GM18505 (cell line): ENCODE measurements around the gene TXLNA.

Experiments
- ATAC-seq: cut with Tn5 transposase; IDR thresholded peaks from one replicate; pipeline ENCODE4 v1.9.1; 2021; ENCODE audit not compliant: unreplicated experiment
- POLR2A ChIP-seq: IDR thresholded peaks from 4 replicates; pipeline ENCODE4 v1.6.1; 2011; ENCODE audit warnings: borderline replicate concordance; ENCODE audit not compliant: insufficient read depth, insufficient read length; ENCODE audit errors: extremely low read depth

TXLNA gene

DNA sequence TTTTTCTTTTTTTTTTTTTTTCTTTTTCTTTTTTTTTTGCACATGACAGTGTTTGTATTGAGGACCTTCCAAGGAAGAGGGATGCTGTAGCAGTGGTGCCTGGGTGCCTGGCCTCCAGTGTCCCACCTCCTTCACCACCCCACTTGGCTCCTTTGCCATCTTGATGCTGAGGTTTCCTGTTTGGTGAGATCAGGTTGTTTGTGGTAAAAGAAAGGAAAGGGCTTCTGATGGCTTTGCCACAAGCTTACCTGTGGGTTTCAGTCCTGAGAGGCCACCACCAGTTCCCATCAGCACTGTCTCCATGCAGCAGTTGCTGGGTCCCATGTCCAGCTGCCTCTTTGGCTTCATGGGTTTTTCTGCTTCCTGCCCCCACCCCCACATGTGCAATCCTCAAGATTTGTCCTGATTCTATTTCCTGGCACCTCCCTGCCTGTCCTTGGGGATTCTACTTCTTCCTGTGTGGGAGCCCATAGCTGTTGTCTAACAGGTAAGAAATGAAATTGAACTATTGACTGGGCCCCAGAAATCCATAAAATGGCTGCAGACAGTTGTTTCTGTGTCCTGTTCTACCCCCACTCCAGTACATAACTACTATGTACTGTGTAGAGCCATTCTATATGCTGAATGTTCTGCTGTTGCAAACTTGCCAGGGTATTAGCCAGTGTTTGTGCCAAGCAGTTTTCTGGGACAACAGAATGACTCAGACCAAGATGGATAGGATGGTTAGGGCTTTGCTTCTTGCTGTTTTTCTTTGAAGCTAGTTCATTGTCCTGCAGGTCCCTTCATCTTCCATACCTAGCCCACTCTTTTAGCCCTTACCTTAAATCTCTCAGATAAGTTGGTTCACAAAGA is 16.7 kb downstream of the TXLNA start:
- TF ChIP-seq POLR2A = no peak
- ATAC-seq = no peak

DNA sequence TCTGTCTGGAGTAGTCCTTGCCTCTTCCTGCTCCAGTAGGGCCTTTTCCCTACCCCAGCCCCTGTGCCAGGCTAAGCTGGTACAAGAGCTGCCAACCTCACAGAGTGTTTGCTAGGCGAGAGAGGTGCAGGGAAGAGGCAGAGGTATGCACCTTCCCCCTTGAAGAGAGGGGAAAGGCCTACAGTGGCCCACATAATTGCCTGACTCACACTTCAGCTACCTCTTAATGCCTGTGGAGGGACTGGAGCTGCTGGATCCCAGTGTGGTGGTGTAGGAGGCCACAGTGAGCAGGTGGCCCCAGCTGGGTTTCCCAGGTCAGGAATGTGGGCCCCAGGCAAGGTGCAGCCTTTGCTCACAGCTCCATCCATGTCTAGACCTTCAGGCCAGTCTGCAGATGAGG is 17.6 kb downstream of the TXLNA start:
- ATAC-seq = no peak
- no peak for TF ChIP-seq POLR2A

DNA sequence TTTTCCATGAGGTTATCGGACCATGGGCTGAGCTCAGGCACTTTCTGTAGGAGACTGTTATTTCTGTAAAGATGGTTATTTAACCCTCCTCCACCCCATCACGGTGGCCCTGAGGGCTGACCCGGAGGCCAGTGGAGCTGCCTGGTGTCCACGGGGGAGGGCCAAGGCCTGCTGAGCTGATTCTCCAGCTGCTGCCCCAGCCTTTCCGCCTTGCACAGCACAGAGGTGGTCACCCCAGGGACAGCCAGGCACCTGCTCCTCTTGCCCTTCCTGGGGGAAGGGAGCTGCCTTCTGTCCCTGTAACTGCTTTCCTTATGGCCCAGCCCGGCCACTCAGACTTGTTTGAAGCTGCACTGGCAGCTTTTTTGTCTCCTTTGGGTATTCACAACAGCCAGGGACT is 18.4 kb downstream of the TXLNA start:
- ATAC-seq = no peak
- TF ChIP-seq POLR2A = no peak

DNA sequence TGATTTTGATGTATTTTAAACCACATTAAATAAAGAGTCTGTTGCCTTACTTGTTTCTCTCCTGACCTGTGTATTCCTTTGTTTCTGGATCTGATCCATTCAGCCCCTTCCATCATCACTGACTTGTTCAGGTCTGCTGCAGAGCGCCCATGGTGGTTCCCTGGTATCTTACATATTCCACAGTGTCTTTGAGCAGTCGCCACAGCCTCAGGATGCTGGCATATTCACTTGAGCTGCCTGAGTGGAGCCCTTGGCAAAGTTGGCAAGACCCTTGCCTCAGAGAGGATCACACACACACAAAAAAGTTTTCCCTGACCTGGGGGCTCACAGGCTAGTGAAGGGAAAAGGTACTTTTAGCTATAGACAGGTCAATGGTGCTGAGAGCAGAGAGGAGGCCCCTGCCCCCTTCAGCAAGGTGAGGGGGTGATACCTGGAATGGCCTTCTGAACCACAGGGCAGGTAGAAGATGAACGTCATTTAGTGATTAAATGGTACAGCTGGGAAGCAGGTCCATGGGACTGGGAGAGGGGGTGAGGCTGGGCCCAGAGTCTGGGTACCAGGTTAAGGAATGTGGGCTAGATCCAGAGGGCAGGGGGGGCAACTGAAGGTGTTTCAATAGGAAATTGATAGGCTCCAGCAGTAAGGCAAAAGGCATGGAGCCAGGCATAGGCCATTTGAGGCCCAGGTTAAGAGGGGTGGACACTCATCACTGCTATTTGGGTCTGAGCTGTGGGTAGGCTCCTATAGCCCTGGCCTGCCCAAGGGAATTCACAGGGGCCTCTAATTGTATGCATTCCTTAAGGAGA is 19.0 kb downstream of the TXLNA start:
- TF ChIP-seq POLR2A = peak; percentile 23

DNA sequence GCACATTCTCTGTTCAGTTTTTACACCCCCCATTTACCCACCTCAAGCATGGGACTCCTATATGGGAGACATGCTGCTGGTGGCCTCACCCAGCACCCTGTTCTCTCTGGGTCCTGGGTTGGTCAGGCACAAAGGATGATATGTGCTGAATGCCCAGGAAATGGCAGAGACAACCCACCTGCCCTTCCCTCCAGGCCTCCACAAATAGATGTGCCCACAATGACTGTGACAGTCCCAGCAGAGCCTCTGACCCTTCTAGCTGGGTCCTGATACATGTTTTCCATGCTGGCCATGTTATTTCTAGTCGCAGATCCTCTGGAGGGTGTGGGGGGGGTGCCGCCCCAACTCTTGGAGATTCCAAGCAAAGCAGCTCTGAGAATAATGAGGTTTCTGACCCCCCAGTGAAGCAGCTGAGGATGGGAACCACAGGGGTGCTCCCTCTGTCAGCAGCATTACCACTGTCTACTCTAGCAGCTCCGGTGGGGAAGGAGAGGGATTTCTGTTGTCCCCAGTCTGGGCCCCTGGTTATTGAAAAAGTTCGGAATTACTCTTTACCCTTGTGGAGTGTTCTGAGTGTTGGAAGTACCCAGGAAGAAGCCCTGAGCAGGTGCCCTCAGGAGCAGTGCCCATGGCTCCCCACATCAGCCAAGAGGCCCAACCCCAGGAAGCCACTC is 19.7 kb downstream of the TXLNA start:
- no peak for ATAC-seq
- TF ChIP-seq POLR2A = peak; percentile 1

More for the DNA sequence above, 19.0 kb downstream of the TXLNA start:
- ATAC-seq = no peak

DNA sequence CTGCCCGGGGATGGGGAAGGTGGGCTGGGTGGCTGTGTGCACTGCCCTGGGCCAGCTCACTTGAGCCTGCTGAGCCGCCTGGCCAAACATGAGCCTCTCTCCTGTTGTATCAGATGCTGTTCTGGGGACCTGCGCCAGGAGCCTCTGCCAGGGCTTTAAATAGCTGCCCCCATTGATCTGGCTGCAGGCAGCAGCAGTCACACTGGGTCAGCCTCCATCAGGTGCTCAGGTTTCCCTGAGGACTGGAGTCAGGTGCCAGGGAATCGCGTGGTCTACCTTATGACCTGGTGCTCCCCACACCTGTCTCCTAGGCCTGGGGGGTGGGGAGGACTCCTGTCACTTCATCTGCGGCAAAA is 20.2 kb downstream of the TXLNA start:
- ATAC-seq = no peak
- no peak for TF ChIP-seq POLR2A

DNA sequence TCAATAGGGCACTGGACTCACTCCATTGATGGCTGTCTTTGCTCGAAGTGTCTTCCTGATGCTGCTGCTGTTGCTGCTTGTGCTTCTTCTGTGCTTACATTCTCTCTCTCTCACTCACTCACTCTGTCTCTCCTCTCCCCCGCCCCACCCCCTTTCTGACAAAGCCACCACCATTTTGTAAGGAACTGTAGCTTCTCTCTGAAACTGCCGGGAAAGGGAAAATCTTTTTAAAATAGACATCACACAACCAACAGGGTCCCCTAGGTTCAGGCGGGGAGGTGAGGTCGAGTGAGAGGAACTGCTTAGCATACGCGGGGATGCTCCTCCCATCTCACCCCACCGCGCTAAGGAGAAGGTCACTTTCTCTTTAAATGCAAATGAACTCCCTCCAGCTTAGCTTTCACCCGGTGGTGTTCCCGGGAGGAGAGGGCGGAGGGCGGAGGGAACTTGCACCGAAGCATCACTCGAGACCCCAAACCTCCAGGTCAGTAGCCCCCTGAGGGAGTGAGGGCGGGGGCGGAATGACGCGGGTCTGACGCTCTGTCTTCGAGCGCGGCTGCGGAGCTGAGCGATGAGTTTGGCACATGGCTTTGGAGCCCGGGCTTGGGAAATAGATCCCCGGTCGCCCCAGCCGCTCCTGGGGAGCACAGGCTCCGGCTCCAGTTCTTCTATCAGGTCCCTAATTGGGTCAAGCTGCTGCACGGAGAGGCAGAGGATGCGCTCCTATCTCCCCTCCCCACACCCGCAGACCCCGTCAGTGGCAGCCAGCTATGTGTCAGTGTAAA is 20.9 kb downstream of the TXLNA start, which contains the start of gene CCDC28B:
Gene CCDC28B (plus strand): TSS at position 370 of the 785 bp plus-strand sequence. CDS start 1,341 bp downstream, outside the sequence.
- no peak for TF ChIP-seq POLR2A
- ATAC-seq = no peak

DNA sequence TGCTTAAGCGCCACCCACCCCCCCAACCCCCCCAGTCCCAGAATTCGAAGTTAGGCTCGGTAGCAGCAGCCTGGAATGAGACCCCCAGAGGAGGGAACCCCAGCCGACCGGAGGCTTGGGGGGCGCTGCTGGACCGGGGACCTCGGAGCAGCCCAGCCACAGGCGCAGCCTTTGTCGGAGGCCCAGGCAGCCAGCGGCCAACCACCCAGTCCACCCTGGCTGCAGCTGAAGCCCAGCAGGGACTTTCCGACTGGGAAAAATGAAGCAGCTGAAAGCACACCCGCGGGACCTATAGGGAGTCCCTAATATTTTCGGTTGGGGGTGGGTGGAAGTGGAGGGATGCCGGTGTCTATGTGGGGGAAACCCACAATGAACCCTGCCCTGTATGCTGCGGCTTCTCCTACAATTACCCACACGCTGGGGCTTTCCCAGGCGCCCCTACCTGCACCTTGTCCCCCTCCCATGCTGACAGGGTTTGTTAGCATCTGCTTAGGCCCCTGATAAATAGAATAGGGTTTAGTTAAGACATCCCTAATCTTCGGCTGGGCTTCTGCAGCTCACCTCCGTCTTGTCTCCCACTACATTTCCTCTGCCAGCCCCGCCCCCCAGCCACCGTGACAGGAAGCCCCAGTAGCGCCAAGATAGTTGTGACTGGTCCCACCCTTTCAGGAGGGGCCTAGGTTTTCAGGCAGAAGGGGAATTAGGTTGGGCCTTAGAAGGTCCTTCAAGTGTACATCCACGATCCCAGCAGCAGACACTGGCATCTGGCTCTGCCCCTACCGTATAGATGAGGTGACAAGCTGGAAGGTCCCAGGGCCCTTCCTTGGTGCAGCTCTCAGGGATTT is 21.8 kb downstream of the TXLNA start:
- peak; percentile 40 for TF ChIP-seq POLR2A

DNA sequence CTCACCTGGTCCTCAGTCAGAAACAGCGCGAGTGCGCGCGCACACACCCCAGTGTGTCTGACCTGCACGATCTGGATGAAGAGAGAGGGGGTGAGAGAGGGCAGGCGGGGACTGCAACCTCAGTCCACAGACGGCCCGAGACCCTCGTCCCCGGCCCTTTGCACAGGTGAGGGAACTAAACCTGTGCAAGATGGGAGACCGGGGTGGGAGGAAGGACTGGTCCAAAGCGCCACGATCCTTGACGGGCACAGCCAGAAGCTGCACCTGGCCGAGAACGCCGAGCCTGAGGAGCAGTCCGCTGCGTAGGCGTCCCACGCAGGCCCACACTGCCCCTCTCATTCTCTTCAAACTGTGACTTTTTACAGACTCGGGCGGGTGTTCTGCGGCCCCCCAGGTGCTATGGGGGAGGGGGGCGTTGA is 25.5 kb downstream of the TXLNA start:
- TF ChIP-seq POLR2A = no peak
- ATAC-seq = no peak

More for the DNA sequence above, 21.8 kb downstream of the TXLNA start:
- ATAC-seq = peak; percentile 36

DNA sequence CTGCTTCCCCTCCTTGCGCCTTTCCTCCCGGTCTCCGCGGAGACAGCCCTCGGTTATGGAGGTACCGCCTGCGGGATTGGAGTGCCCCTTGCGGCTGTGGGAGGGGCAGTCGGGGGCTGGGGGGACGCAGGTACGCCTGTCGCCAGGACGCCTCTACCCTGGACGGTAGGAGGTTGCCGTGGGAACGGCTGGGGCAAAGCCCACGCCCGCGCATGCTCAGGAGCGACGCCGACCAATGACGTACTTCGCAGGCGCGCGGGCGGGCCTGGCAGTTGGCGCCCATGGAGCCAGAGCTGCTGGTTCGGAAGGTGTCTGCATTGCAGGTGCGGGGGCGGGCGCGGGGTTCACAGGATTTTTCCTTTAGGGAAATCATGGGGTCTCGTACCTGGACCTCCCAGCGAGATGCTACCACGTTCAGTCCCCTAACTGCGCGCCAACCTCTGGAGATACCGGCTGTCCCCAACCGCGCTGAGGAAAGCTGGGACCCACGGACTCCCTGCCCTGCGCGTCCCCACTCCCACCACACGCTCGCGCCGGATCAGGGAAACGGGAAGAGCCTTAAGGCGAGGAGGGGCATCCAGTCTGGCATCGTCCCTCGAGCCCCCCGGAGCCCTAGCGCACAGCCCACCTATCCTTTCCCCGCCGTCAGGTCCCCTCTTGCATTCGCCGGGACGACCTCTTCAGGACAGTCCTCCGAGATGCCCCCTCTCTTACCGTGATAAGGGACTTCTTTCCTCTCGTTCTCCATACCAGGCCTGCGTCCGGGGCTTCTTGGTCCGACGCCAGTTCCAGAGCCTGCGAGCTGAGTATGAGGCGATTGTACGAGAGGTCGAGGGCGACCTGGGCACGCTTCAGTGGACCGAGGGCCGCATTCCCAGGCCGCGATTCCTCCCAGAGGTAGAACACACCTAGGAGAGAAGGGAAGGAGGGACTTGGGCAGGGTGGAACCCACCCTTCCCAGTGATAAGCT is 26.2 kb downstream of the TXLNA start, which contains the start of gene IQCC:
Gene IQCC (plus strand): TSS at position 271 of the 970 bp plus-strand sequence. CDS start 11 bp downstream, at position 282.
- TF ChIP-seq POLR2A = peak; percentile 67
- ATAC-seq = peak; percentile 47

DNA sequence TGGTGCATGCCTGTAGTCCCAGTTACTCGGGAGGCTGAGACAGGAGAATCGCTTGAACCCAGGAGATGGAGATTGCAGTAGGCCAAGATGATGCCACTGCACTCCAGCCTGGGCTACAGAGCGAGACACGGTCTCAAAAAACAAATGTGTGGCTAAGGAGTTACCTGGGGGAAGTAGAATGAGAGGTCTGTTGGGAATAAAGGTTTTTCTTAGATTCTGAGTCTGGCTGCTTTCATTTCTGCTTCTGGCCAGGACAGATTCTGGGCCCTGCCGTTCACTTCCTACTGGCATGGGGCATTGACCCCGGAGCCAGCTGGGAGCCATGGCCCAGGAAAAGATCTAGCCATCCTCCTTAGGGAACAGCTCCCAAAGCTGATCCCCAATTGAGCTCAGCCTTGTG is 29.0 kb downstream of the TXLNA start:
- ATAC-seq = no peak
- TF ChIP-seq POLR2A = no peak

DNA sequence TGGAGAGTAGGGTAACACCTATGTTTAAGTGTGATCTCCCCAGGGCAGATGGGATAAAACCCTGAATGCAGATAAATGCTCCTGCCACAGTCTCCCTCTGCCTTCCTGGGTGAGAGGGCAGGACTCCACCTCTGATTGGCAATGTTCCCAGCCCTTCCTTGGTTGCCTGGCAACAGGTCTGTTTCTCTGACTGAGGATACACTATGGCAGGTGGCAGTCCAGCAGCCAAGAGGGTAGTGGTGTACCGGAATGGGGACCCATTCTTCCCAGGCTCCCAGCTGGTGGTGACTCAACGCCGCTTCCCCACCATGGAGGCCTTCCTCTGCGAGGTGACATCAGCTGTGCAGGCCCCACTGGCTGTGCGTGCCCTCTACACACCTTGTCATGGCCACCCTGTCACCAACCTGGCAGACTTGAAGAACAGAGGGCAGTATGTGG is 29.4 kb downstream of the TXLNA start, which contains the start of gene DCDC2B:
Gene DCDC2B (plus strand): TSS at position 199 of the 438 bp plus-strand sequence. CDS start 5 bp downstream, at position 204.
- no peak for ATAC-seq
- no peak for TF ChIP-seq POLR2A
